MCF 10A (cell line): Measurements from ENCODE around the gene BLOC1S6. TPM values are rescaled to one million over a fixed set of nuclear protein-coding genes. Genes with fewer than 3 reads are reported as not detected.

Experiments used
- BruUV-seq: library from RNA; stranded (reverse); fragments of 400-500 nt; replicated peaks from 2 replicates; lab custom pipeline; 2021; lab: Mats Ljungman, UMichigan
- CTCF ChIA-PET: fragments of 300-600 bp; sonication (Branson Sonifier 250); formaldehyde crosslinking; extraction: SDS; loops from one replicate; lab custom pipeline; 2021; ENCODE audit warnings: antibody characterized with exemption, inconsistent platforms; lab: Yijun Ruan, JAX
- POLR2A ChIA-PET: fragments of 300-600, 350-650 bp; sonication (Branson Sonifier 250); formaldehyde crosslinking; extraction: SDS; loops from one replicate; lab custom pipeline; 2020; ENCODE audit warnings: antibody characterized with exemption, inconsistent platforms; lab: Yijun Ruan, JAX
- DNase-seq: peaks from one replicate; pipeline ENCODE4 v3.0.0-alpha.2; 2018; ENCODE audit not compliant: unreplicated experiment
- H3K27ac Mint-ChIP-seq: one replicate; pipeline ENCODE4 v1.8.0; 2022; ENCODE audit warnings: mild to moderate bottlenecking, low read depth, mixed read lengths; ENCODE audit not compliant: unreplicated experiment
- H3K27me3 Mint-ChIP-seq: one replicate; pipeline ENCODE4 v1.8.0; 2022; ENCODE audit warnings: mixed read lengths; ENCODE audit not compliant: insufficient read depth, unreplicated experiment
- H3K36me3 Mint-ChIP-seq: one replicate; pipeline ENCODE4 v1.8.0; 2022; ENCODE audit warnings: mild to moderate bottlenecking, moderate library complexity, mixed read lengths; ENCODE audit not compliant: insufficient read depth, unreplicated experiment
- H3K4me1 Mint-ChIP-seq: one replicate; pipeline ENCODE4 v1.8.0; 2022; ENCODE audit warnings: mixed read lengths; ENCODE audit not compliant: insufficient read depth, unreplicated experiment
- H3K4me3 Mint-ChIP-seq: one replicate; pipeline ENCODE4 v1.8.0; 2022; ENCODE audit warnings: mild to moderate bottlenecking, moderate library complexity, mixed read lengths; ENCODE audit not compliant: unreplicated experiment
- H3K9me3 Mint-ChIP-seq: one replicate; pipeline ENCODE4 v1.8.0; 2022; ENCODE audit warnings: mixed read lengths; ENCODE audit not compliant: unreplicated experiment
- intact Hi-C: fragments of 100-400 bp; cut with micrococcal nuclease; formaldehyde crosslinking; loops from 2 replicates; pipeline ENCODE4 v1.14.1; 2022
- total RNA-seq: library from RNA; stranded (reverse); gene quantifications from 2 replicates; pipeline ENCODE4 v1.2.3, GENCODE V29; 2022
- TF ChIP-seq, protein P1 (sequence below): fragments of 200-600 bp; IDR thresholded peaks from one replicate; pipeline ENCODE4 v1.8.0; 2022; ENCODE audit warnings: antibody characterized with exemption, mild to moderate bottlenecking; ENCODE audit not compliant: unreplicated experiment

BLOC1S6 gene
- total RNA-seq, 1 experiment from 2014 or later, result 54.6 TPM

DNA sequence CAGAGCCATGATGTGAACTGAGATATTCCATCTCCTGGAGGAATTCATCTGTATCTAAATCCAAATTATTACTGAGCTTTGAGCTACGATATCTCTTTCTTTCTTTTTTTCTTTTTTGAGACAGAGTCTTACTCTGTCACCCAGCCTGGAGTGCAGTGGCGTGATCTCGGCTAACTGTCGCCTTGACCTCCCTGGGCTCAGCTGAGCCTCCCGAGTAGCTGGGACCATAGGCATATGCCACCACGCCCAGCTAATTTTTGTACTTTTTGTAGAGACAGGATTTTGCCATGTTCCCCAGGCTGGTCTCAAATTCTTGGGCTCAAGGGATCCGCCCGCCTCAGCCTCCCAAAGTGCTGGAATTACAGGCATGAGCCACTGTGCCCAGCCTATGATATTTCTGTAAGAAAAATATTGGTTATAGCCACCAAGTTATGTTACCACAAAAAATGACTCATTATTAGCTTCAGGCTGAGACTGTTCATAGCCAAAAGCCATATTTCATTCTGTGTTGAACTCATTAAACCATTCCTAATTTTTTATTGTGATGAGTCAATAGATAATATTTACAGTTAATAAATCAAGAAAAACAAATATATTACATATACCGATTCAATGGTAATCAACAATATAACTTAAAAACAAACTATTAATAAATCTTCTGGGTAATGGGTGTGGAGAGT lies 37.5 kb upstream of the BLOC1S6 start:
- no TSS peak for BruUV-seq
- no peak overlapping the region for H3K4me3 Mint-ChIP-seq
- TF ChIP-seq, protein P1, sequence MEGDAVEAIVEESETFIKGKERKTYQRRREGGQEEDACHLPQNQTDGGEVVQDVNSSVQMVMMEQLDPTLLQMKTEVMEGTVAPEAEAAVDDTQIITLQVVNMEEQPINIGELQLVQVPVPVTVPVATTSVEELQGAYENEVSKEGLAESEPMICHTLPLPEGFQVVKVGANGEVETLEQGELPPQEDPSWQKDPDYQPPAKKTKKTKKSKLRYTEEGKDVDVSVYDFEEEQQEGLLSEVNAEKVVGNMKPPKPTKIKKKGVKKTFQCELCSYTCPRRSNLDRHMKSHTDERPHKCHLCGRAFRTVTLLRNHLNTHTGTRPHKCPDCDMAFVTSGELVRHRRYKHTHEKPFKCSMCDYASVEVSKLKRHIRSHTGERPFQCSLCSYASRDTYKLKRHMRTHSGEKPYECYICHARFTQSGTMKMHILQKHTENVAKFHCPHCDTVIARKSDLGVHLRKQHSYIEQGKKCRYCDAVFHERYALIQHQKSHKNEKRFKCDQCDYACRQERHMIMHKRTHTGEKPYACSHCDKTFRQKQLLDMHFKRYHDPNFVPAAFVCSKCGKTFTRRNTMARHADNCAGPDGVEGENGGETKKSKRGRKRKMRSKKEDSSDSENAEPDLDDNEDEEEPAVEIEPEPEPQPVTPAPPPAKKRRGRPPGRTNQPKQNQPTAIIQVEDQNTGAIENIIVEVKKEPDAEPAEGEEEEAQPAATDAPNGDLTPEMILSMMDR, result no peak
- no peaks in the 10 kb centered on the region for H3K9me3 Mint-ChIP-seq
- CTCF ChIA-PET, result no interaction called here
- peaks cover 14% of the 10 kb centered on the region for H3K4me1 Mint-ChIP-seq
- H3K36me3 Mint-ChIP-seq, result no peaks in the 10 kb centered on the region
- intact Hi-C loops, result no loop called here
- H3K27me3 Mint-ChIP-seq, result no peaks in the 10 kb centered on the region
- H3K27ac Mint-ChIP-seq, result peak overlapping the region; percentile 76
- DNase-seq, result peak; percentile 21
- POLR2A ChIA-PET, result interaction anchor here (2.1 kb wide), 1 partner anchor 38 kb away, joined by 17 read pairs; the partner anchor contains the start of gene BLOC1S6

DNA sequence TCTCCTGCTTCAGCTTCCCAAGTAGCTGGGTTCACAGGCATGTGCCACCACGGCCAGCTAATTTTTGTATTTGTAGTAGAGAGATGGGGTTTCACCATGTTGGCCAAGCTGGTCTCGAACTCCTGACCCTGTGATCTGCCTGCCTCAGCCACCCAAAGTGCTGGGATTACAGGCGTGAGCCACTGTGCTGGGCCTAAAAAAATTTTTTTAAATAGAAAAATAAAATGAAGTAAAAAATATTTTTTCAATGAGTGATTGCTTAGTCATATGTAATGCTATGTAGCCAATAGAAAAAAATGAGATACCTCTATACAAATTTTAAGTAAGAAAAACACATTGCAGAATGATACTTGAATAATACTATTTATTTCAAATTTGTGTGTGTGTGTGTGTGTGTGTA lies 36.7 kb upstream of the BLOC1S6 start:
- ChIA-PET CTCF (no interaction called here), POLR2A (interaction anchor here (2.1 kb wide), 1 partner anchor 37 kb away, joined by 17 read pairs; the partner anchor contains the start of gene BLOC1S6)
- Mint-ChIP-seq H3K9me3 (no peaks in the 10 kb centered on the region), H3K27me3 (no peaks in the 10 kb centered on the region), H3K4me1 (peaks cover 14% of the 10 kb centered on the region), H3K27ac (no peak overlapping the region), H3K36me3 (no peaks in the 10 kb centered on the region), H3K4me3 (no peak overlapping the region)
- intact Hi-C loops, result no loop called here
- BruUV-seq, result no TSS peak
- DNase-seq, result peak; percentile 13
- TF ChIP-seq, protein P1, result no peak

DNA sequence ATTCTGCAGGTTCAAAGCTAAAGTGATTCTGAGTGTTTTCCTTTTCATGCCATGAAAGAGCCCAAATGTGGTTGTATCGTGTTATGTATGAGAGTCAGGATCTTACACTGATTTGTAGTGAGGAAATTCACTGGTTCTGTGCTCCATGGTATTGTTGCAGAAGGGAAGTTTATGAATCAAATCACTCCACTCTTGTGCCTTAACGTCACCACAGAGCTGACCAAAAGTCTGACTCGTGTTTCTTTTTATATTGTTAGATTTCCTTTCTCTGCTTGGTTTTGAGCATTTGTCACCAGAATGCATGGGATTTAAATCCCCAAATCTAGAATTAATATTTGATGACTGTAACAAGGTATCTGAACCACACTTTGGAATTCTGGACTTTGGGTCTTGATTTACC lies 35.5 kb upstream of the BLOC1S6 start:
- no peaks in the 10 kb centered on the region for H3K9me3 Mint-ChIP-seq
- H3K4me3 Mint-ChIP-seq, result no peak overlapping the region
- DNase-seq, result no peak
- intact Hi-C loops, result no loop called here
- no peaks in the 10 kb centered on the region for H3K27me3 Mint-ChIP-seq
- no peak overlapping the region for H3K27ac Mint-ChIP-seq
- POLR2A ChIA-PET, result interaction anchor here (0.5 to 1.4 kb wide), 2 partner anchors 36 to 89 kb away, joined by 3 to 4 read pairs; partner anchors contain the start of gene BLOC1S6
- peaks cover 14% of the 10 kb centered on the region for H3K4me1 Mint-ChIP-seq
- TF ChIP-seq, protein P1, result no peak
- no TSS peak for BruUV-seq
- CTCF ChIA-PET, result interaction anchor here (0.6 kb wide), 2 partner anchors 71 to 84 kb away, joined by 3 to 4 read pairs; no protein-coding TSS in a partner anchor
- no peaks in the 10 kb centered on the region for H3K36me3 Mint-ChIP-seq

DNA sequence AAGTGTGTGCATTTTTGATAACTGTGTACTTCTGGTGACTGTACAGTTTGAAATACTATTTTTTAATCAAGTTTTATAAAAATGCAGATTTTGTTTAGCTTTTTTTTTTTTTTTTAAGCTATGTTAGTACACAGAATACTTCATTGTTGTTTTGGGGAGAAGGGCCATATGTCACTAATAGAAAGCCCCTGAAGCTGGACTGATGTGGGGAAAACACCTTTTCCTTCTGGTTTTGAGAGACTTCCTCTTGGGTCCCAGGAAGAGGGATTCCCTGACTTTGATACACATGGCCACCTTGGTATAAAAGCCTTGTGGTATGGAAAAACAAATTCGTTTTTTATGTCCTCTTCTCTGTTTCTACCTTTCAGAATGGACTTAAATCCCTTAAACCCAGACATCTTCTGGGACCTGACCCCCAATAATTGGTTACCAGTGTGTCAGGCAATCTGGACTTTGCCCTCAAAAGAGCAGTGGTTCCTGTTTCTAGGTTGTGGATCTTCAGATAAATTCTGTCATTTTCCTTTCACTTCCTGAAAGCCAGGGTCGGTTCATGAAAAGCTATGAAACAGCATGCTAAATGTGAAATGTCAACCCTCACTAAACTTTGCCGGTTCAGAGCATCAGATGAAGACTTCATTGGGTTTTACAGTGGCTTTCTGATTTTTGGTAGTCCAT lies 31.1 kb upstream of the BLOC1S6 start:
- Mint-ChIP-seq H3K4me1 (no peaks in the 10 kb centered on the region), H3K36me3 (no peaks in the 10 kb centered on the region), H3K27me3 (peaks cover 13% of the 10 kb centered on the region), H3K4me3 (no peak overlapping the region), H3K9me3 (no peaks in the 10 kb centered on the region), H3K27ac (no peak overlapping the region)
- TF ChIP-seq, protein P1, result no peak
- BruUV-seq, result no TSS peak
- ChIA-PET CTCF (interaction anchor here (0.6 to 1.0 kb wide), 3 partner anchors 23 to 235 kb away, joined by 3 read pairs; no protein-coding TSS in a partner anchor), POLR2A (no interaction called here)
- no peak for DNase-seq
- intact Hi-C loops, result no loop called here
